AML-193 (cell line): ENCODE measurements around the gene MAEA.
"Not testable (repeated sequence)": the region's sequence is repeated elsewhere in the genome, so short reads cannot be mapped to it uniquely, and the experiment has no call there.

Experiments
- DNase-seq, 2 experiments: peaks; one replicate each; lab custom pipeline; 2025; lab: John Stamatoyannopoulos, UW

Gene MAEA

DNA sequence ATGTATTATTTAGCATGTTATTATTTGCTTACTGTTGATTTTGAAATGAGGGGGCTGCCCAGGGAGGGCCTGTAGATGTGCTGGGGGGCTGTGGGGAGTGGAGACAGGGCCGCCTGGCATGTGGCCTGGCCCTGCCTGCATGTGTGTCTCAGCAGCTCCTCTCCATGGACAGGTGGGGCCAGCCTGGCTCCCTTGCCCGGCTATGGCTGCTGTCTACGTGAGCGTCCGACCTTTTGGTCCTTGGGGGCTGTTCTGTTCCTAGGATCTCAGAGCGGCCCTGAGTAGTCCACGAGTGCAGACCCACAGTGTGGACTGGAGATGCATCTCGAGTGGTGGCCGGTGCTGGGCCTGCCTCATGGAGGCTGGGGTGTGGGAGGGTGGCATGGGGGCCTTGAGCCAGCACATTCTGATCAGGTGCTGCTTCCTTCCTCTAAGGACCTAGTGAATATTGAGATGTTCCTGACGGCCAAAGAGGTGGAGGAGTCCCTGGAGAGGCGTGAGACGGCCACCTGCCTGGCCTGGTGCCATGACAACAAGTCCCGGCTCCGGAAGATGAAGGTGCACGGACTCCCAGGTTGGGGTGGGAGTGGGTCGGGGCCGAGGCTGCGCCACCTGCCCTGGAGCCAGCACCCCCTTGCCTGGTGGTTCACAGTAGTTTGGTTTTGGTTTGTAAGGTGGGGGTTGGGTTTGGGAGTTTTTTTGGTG, 32.4 kb downstream of the MAEA start:
- no peak for DNase-seq

DNA sequence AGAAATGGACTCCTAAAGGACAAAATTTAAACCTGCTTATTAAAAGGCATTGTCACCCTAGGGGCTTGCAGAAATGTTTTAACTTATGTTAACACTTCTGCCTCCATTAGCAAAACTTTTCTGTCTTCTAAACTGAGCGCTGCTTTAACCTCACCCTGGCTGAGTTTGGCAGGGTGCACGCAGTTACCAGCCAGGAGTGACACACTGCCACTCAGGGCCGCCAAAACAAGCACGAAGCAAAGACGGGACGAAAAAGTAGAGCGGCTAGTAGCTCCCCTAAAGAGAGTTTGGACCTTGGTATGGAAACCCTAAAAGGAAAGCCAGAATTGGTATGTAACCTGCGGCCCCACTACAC, 33.6 kb downstream of the MAEA start:
- no peak for DNase-seq

DNA sequence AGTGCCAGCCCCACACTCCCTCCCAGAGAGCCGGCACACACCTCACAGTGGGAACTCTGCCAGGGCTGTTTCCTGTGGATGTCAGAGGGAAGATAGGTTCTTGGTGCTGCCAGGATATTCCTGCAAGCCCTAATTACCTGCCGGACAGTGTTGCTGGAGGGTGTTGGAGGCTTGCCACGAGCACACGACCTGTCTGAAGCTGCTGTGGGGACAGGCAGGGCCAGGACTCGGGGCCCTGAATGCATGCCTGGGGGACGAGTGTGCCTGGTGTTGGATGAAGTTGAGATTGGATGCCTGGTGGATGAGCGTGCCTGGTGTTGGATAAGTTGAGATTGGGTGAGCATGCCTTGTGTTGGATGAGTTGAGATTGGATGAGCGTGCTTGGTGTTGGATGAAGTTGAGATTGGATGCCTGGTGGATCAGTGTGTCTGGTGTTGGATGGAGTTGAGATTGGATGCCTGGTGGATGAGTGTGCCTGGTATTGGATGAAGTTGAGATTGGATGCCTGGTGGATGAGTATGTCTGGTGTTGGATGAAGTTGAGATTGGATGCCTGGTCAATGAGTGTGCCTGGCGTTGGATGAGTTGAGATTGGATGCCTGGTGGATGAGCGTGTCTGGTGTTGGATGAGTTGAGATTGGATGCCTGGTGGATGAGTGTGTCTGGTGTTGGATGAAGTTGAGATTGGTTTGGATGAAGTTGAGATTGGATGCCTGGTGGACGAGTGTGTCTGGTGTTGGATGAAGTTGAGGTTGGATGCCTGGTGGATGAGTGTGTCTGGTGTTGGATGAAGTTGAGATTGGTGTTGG, 34.1 kb downstream of the MAEA start:
- no peak for DNase-seq

DNA sequence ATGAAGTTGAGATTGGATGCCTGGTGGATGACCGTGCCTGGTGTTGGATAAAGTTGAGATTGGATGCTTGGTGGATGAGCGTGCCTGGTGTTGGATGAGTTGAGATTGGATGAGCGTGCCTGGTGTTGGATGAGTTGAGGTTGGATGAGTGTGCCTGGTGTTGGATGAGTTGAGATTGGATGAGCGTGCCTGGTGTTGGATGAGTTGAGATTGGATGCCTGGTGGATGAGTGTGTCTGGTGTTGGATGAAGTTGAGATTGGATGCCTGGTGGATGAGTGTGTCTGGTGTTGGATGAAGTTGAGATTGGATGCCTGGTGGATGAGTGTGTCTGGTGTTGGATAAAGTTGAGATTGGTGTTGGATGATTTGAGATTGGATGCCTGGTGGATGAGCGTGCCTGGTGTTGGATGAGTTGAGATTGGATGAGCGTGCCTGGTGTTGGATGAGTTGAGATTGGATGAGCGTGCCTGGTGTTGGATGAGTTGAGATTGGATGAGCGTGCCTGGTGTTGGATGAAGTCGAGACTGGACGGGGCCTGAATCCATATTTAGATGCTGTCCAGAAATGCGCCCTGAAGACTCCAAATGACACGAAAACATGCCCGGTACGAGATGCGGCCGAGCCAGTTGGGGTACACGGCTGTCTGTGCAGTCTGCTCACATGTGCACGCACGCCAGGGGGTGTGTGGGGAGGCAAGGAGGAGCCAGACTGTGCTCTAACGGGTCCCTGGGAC, 34.9 kb downstream of the MAEA start:
- DNase-seq, result not testable (repeated sequence)

DNA sequence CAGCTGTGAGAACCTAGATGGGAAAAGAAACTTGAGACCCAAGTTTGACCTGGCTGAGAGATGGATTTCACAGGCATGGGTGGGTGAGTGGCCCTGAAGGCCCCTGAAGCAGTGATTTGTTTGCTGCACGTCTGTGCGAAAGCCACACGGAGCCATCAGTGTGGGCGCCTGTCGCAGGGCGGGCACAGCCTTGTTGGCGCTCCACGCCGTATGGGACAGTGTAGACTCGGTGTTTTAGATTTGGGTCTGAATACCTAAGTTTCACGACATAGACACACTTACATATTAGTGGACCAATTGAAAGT, 35.4 kb downstream of the MAEA start:
- no peak for DNase-seq

DNA sequence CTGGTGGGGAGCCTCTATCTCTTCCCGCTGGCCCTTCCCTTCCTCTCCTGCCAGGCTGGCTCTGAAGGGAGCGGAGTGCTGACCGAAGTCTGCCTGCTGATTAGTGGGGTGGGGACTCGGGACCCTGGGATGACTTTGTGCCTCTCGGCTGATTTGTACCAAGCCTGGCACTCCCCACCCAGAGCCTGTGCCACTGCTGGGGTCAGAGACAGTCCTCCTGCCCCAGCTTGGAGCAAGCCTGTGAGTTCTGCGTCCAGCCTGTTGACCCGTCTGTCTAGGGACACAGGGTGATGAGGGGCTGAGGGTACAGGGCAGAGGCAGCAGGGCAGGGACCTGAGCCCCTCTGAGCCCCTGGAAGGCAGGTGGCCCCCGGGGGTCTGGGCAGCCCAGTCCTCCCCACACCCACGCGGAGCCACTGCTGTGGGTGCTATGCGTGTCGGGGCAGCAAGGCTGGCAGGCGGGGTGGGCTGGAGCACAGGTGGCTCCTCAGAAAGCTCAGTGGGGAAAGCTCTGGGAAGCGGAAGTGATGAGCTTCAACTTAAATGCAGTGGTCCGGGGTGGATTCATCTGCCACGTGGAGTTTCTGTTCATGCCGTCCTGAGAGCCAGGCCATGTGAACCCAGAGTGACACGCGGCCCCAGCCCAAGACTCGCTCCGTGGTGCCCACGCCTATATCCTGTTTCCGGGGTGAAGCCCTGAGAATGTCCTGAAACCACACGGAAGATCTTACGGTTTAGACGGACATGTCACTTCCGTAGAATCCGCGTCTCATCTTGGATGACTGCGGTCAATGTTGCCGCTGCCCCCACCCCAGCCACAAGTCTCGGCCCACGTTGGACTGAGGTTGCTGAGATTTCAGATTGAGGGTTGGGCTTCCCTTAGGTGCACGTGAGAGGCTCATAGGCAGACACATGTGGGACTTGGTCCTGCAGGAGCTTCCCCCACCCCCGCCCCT, 36.3 kb downstream of the MAEA start:
- DNase-seq, result no peak

DNA sequence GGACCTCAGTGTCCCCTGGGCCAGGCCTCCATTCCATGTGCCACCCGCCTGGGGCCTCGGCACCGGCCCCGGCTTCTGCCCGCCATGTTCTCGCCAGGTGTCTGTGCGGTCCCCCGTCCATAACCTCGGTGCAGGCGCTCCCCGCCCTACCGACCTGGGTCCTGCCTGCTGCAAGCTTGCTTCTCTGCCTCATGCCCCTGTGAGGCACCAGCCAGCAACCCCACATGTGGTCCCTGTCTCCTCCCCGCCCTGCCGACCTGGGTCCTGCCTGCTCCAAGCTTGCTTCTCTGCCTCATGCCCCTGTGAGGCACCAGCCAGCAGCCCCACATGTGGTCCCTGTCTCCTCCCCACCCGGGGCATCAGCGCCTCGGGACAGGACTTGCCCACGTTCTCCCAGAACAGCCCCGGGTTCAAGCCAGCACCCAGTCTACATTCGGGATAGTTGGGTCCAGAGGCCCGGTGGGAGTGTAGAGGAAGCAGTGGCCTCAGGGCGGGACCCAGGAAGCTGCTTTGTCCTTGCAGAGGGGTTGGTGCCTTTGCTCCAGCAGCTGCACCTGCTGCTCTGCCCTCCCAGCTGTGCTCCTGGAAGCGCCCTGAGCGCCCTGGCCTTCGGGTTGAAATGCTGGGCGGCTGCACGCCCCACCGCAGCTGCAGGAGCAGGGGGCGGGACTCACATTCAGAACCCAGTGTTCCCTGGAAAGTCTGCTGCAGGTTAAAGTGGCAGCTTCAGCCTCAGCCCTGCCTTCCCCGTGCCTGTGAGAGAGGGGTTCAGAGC, 37.2 kb downstream of the MAEA start:
- DNase-seq, result no peak

DNA sequence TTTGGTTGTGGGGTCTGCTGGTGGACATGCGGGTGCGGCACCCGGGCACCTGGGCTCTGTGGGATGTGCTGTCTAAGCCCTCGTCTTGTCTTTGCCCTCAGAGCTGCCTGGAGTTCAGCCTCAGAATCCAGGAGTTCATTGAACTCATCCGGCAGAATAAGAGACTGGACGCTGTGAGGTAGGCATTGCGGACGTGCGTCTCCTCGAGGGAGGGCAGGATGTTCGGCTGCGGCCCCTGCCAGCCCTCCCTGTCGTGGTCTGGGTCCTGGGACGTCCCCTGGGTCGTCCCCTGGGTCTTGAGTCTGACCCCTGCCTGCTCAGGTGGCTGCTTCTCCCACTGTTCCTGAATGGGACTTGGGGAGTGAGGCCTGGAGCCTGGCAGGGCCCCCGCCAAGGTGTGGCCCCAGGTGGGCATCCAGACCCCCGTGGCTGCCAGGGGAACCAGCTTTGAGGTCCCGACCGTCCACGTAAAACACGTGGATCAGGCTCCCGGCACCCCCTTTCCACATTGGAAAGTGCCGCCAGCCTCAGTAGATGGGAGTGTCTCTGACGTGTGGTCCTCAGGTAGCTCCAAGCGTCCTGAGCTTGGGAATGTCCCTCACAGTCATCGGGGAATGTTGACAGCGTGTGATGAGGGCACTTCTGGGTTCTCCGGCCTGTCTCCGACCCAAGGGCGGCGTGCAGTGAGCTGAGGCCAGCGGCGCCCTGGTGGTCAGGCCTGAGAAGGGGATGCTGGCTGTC, 38.0 kb downstream of the MAEA start:
- DNase-seq, result no peak

DNA sequence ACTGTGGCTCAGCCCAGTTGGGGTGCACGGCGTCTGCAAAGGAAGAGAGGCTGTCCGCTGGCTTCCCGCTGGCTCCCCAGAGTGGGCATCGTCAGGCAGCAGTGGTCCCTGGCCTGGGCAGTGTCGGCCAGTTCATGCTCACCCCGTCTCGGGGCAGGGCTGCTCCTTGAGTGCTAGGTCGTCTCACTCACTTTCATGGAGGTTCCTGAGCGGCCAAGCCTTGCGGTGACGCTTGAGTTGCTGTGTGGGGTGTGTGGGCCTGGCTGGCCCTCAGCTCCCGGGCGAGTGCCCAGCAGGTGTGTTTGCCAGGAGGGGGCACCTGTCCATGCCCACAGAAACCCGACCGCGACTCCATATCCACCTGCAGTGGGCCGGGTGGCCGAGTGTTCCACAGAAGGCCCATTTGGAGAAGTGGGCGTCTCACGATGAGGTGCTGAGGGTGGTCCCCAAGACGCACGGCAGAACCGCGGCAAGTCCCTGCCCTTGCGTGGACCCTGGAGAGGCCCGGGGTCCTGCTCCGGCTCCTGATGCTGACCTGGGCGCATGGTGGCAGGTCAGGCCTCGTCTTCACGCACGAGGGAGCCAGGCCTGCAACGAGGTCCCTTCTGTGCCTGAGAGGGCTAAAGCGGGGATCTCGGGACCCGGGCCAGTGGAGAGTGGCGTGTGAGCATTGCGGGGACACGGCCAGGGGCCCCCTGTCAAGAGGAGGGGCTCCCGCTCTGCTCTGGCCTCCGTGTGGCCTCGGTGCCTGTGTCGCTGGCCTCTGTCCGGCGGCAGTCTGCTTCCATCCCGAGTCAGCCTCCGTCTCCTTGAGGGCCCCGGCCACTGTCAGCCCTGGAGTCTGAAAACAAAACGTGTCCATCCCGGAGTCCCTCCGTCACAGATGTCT, 38.8 kb downstream of the MAEA start:
- DNase-seq, result no peak

DNA sequence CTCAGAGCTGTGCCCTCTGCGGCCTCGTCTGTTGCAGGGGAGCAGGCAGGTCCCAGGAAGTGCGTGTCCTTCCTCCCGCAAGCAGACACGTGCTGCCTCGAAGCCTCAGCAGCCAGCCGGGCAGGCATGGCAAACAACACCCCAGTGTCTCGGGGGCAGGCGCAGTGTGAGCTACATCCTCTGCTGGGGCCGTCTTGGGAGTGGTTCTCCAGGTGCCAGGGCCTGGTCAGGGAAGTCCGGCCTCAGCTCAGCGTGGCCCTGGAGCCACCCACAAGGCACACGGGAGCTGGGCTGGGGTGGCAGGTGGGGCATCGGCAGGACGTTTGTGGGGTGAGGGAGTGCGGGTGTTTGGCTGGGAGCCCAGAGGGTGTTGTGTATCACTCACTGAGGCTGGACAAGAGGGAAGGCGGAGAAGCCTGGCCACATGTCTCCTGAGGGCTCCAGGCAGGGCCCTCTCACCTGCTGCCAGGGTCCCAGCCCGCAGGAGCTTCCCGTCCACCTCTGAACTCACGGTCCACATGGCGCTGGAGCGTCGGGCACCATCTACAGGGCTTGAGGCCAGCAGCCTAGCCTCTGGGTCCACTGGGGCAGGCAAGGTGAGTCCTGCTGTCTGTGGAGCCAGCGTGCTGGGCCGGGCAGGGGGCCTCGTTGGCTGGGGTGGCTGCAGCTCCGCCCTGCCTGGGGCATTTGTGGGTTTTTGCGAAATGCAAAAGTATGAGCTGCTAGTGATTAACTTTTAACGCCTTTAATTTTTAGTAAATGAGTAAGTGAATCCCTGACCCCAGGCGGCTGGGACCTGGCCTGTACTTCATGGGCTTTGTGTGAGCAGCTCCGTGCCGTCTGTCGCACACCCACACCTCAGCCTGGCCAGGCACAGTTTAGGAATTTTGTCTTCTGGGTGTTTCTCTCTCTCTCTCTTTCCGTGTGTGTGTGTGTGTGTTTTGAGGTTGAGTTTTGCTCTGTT, 40.0 kb downstream of the MAEA start:
- DNase-seq, result no peak

DNA sequence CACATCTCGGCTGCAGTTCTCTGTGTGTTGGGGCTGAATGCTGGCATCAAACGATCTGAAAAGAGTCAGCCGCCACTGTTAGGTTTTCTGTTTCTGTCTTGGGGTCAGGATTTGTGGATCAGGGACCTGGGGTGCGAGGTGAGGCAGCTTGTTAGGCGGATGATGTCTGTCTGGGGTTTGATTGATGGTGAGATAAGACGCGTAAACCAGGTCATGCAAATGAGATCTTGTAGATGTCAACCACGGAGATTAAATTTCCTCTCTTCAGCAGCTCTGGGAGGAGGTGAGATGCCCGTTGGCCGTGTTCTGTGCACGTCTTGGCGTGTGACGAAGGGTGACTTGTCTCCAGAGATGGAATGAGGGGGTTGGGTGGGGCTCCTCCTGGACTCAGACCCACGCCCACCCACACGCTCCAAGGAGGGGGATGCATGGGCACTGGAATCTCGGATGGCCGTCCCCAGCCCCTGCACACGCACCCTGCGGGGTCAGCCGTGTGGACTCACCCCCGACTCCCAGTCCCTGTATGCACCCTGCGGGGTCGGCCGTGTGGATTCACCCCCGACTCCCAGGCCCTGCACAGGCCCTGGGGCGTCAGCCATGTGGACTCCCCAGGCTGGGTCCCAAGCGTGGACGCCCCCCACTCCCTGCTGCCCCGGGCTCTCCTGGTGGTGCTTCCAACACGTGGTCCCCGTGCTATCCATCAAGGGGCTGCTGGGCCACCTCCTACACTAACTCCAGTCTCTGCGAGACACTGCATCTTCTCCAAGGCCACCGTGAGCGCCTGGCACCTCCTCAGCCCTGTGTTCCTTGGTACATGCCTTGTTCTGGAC, 41.3 kb downstream of the MAEA start:
- DNase-seq, result no peak

DNA sequence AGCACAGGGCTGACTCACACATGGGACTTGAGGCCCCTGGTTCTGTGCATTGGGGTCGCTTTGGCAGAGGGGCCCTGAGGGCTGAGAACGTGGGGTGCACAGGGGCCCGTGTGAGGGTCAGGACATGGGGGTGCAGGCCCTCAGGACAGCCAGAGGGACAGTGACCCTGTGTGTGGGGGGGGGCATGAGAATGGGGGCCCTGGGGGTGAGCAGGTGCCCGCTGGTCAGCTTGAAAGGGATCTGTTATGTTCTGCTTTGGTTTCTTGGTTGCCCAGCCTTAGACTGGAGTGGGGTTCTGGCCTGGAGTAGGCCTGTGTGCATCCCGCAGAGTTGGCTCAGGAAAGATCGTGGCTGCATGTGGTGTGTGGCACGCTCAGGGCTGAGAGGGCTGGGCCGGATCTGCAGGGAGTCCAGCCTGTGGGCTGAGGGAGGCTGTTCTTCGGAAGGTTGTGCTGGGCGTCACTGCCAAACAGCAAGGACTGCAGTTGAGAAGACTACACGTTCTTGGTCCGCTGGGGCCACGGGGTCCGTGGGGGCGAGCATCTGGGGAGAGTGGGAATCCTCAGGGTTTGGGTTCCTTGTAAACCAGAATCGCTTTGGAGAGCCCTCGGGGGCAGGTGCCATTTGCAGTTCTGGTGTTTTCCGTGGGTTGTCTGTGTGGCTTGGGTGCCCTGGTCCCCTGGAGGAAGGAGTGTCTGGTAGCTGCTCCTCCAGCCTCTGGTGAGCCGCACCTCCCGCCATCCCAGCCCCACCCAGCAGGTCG, 42.1 kb downstream of the MAEA start:
- no peak for DNase-seq

DNA sequence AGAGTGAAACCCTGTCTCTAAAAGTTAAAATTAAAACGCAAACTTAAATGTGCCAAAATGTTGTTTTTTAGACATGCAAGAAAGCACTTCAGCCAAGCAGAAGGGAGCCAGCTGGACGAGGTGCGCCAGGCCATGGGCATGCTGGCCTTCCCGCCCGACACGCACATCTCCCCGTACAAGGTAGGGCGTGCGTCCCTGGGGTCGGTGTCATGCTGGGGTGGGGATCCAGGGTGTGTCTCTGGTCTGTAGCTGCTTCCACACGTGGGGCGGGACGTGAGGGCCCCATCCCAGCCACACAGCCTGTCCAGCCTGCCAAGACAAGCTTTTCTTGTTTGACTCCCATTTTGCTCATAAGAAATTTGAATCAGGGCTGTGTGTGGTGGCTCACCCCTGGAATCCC, 43.0 kb downstream of the MAEA start:
- DNase-seq, result no peak

DNA sequence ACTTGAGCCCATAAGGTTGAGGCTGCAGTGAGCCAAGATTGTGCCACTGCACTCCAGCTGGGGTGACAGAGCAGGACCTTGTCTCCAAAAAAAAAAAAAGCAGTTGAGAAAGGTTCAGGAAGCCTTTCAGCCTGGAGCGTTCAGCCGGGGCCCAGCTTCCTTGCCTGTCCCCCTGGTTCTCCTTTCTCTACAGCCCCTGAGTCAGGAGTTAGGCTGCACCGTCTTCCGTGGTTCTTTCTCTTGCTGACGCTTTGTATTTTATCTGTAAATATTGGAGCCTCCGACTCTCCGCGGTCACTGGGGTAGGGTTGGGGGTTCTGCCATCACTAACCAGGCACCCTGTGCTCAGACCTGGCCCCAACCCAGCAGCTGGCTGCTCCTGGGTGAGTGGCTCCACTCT, 43.6 kb downstream of the MAEA start:
- DNase-seq, result no peak

DNA sequence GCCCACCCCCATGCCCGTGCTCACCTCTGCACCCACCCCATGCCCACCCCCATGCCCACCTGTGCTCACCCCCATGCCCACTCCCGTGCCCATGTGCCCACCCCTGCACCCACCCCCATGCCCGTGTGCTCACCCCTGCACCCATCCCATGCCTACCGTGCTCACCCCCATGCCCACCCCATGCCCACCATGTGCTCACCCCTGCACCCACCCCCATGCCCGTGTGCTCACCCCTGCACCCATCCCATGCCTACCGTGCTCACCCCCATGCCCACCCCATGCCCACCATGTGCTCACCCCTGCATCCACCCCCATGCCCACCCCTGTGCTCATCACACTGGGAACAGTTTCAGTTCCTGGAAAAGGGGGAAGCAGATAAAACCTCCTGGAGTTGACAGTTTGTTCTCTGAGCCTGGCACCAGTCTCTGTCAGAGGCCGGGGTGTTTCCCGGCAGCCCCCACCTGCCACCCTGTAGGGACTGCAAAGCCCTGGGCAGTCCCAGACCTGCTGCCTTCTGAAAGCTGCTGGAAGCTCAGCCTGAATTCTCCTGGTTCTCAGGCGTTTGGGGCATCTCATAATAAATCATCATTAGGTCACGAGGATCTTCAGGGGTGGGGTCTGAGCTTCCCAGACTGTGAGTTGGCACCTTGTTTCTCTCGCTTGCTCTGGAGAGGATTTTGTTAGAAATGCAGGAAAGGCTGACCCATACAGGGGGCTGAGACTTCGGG, 44.3 kb downstream of the MAEA start:
- not testable (repeated sequence) for DNase-seq

DNA sequence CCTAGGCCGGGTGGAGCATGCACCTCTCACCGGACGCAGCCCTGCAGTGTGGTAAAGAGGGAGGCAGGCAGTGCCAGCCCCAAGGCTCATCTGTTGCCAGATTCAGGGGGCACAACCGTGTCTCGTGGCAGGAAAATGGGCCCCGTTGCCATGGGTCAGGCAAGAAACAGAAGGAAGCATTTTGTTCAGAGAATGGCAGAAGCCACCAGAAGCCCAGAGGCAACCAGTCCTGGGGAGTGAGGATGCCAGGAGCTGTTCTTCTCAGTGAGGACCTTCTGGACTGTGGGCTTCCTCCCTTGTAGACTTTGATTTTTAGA, 44.8 kb downstream of the MAEA start:
- DNase-seq, result no peak
